K562 (cell line): ENCODE results near the gene MED13L. TPM values are rescaled to one million over a fixed set of nuclear protein-coding genes. Genes with fewer than 3 reads are reported as not detected.

Experiments
- FOSL1 ChIP-seq: fragments of 200-800 bp; sonication (Bioruptor generic); conservative IDR thresholded peaks from 2 replicates; pipeline ENCODE4 v1.6.1; 2016; ENCODE audit warnings: missing genetic modification characterization, missing compliant biosample characterization
- GABPB2 ChIP-seq: fragments of 250-450 bp; sonication (Bioruptor Pico); conservative IDR thresholded peaks from 2 replicates; pipeline ENCODE4 v1.5.1; 2021; ENCODE audit warnings: mild to moderate bottlenecking
- MAFF ChIP-seq: IDR thresholded peaks from 2 replicates; pipeline ENCODE4 v1.6.1; 2012; ENCODE audit warnings: low read length, improper control_type of control experiment
- NFATC3 ChIP-seq: fragments of 450-650 bp; IDR thresholded peaks from 2 replicates; pipeline ENCODE4 v1.6.1; 2017; ENCODE audit warnings: mild to moderate bottlenecking
- PHF8 ChIP-seq: fragments of 200-600 bp; sonication (generic); IDR thresholded peaks from 2 replicates; pipeline ENCODE4 v1.6.1; 2012; ENCODE audit warnings: mixed run types, mild to moderate bottlenecking, inconsistent platforms, low read length, moderate library complexity, borderline replicate concordance
- POLR2H ChIP-seq: IDR thresholded peaks from 2 replicates; pipeline ENCODE4 v1.6.1; 2016; ENCODE audit warnings: missing genetic modification characterization, low read depth, mild to moderate bottlenecking, control low read depth, missing compliant biosample characterization, moderate library complexity
- PURB ChIP-seq: sonication (generic); formaldehyde crosslinking; IDR thresholded peaks from 2 replicates; pipeline ENCODE4 v1.9.0; 2021; ENCODE audit warnings: low read depth, mild to moderate bottlenecking, missing genetic modification reagents
- RBM17 ChIP-seq: fragments of 200-400 bp; formaldehyde crosslinking; IDR thresholded peaks from 2 replicates; pipeline ENCODE4 v1.6.1; 2017; ENCODE audit warnings: low read depth, mild to moderate bottlenecking, low read length, borderline replicate concordance
- RHOXF2B ChIP-seq: fragments of 250-450 bp; sonication (Bioruptor Pico); conservative IDR thresholded peaks from 2 replicates; pipeline ENCODE4 v1.5.1; 2021
- SMAD3 ChIP-seq: fragments of 450-650 bp; formaldehyde crosslinking; conservative IDR thresholded peaks from 2 replicates; pipeline ENCODE4 v1.4.0; 2020; ENCODE audit warnings: mild to moderate bottlenecking
- TAF15 ChIP-seq: fragments of 200-400 bp; formaldehyde crosslinking; IDR thresholded peaks from 2 replicates; pipeline ENCODE4 v1.6.1; 2017; ENCODE audit warnings: mild to moderate bottlenecking, low read depth, low read length, moderate library complexity
- UBTF ChIP-seq, 2 experiments: IDR thresholded peaks; 2 replicates each; pipeline ENCODE4 v1.6.1; 2012; ENCODE audit warnings: improper control_type of control experiment in 2 of 2, low read depth in 2 of 2, low read length in 2 of 2, borderline replicate concordance in 1 of 2
- ZNF224 ChIP-seq: sonication (generic); formaldehyde crosslinking; IDR thresholded peaks from 2 replicates; pipeline ENCODE4 v1.8.0; 2022; ENCODE audit warnings: mild to moderate bottlenecking, missing genetic modification reagents
- ZNF277 ChIP-seq: fragments of 250-450 bp; sonication (Bioruptor Pico); IDR thresholded peaks from 2 replicates; pipeline ENCODE4 v1.8.0; 2022; ENCODE audit warnings: inconsistent platforms, mild to moderate bottlenecking, moderate library complexity, borderline replicate concordance
- ZNF644 ChIP-seq: fragments of 200-800 bp; sonication (Bioruptor generic); IDR thresholded peaks from 2 replicates; pipeline ENCODE4 v1.6.1; 2016; ENCODE audit warnings: low read depth, missing genetic modification characterization, missing compliant biosample characterization
- ZNF668 ChIP-seq: fragments of 250-450 bp; sonication (Bioruptor Pico); IDR thresholded peaks from 2 replicates; pipeline ENCODE4 v1.8.0; 2022; ENCODE audit warnings: mild to moderate bottlenecking, inconsistent platforms
- ZNF695 ChIP-seq: fragments of 450-650 bp; formaldehyde crosslinking; IDR thresholded peaks from 2 replicates; pipeline ENCODE4 v1.4.0; 2020; ENCODE audit warnings: mild to moderate bottlenecking, moderate library complexity
- ZNF79 ChIP-seq: fragments of 250-450 bp; sonication (Bioruptor Pico); IDR thresholded peaks from 2 replicates; pipeline ENCODE4 v1.4.0; 2020; ENCODE audit warnings: low read depth, mild to moderate bottlenecking, moderate library complexity
- polyA plus RNA-seq, 8 experiments: library from polyadenylated mRNA; depleted of rRNA in 4 of 8; stranded (reverse) in 5 of 8; unstranded in 3 of 8; fragments of >200 nt; fragmentation: Nextera tagmentation in 2 of 8; fragmentation: Illumina TruSeq in 1 of 8; extraction: Ambion mirVana in 2 of 8; extraction: Trizol in 1 of 8; gene quantifications; 2 replicates each; pipeline versions ENCODE4 v1.2.1 to v1.2.3, GENCODE V29; 2011 to 2014; ENCODE audit warnings: inconsistent platforms in 1 of 8, missing spikeins in 1 of 8
- total RNA-seq, 7 experiments: library from RNA; depleted of rRNA in 6 of 7; stranded (reverse); fragments of >200 nt in 6 of 7; fragmentation: Illumina TruSeq in 2 of 7; extraction: Trizol in 2 of 7; gene quantifications; 2 replicates each; pipeline versions ENCODE4 v1.2.1 to v1.2.3, GENCODE V29; 2011 to 2021; ENCODE audit warnings: low replicate concordance in 1 of 7
- TF ChIP-seq, protein P1 (sequence below), 3 experiments: fragments of 200-800 bp in 1 of 3; sonication (Bioruptor generic) in 1 of 3; sonication (generic) in 1 of 3; formaldehyde crosslinking in 1 of 3; IDR thresholded peaks; 2 replicates each; pipeline versions ENCODE4 v1.6.1 to v1.8.0; 2016 to 2022; ENCODE audit warnings: mild to moderate bottlenecking in 2 of 3, missing compliant biosample characterization in 2 of 3, missing genetic modification characterization in 2 of 3, missing genetic modification reagents in 1 of 3
- TF ChIP-seq, protein P2 (sequence below): fragments of 450-650 bp; IDR thresholded peaks from 2 replicates; pipeline ENCODE4 v1.6.1; 2018; ENCODE audit warnings: mild to moderate bottlenecking, low read depth; ENCODE audit not compliant: partially characterized antibody
- TF ChIP-seq, protein P3 (sequence below): sonication (generic); formaldehyde crosslinking; IDR thresholded peaks from 2 replicates; pipeline ENCODE4 v1.8.1; 2023; ENCODE audit warnings: mild to moderate bottlenecking, missing genetic modification reagents

The MED13L gene
- total and polyA plus RNA-seq, 9 of the 15 experiments (the other 6 are each of a cell fraction or from before 2014, with no cell fraction given): 13.4 to 90.3 (median 36.9) TPM

DNA sequence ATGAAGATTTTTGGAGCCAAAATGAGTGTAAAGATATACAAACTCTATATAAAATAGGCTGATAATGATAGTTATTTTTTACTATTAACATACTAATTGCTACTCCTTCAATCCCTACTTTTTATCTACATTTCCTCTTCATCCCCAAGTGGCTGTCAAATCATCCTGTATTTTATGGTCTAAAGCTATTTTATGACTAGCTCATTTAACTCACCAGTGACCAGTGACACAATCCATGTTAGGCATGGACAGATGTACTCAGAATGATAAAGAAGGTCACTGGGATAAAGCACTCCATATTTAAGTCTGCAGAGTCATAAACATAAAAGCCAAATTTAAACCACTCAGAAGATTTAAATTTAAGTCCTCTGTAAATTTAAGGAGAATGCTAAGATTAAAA, 183.0 kb downstream of the MED13L start (continued):
- TF ChIP-seq, protein P1, sequence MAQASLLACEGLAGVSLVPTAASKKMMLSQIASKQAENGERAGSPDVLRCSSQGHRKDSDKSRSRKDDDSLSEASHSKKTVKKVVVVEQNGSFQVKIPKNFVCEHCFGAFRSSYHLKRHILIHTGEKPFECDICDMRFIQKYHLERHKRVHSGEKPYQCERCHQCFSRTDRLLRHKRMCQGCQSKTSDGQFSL (CRISPR knock-in tag; IDR thresholded peaks at IDR 0.05): no peak
- TF ChIP-seq, protein P1 (tag; IDR thresholded peaks at IDR 0.05): no peak
- TF ChIP-seq GABPB2 (CRISPR knock-in tag): no peak
- TF ChIP-seq UBTF (IDR thresholded peaks at IDR 0.05; ENCODE audit: borderline replicate concordance in 1 of 2, low read depth in 2 of 2, low read length in 2 of 2): no peak
- no peak for TF ChIP-seq TAF15
- TF ChIP-seq, protein P2, sequence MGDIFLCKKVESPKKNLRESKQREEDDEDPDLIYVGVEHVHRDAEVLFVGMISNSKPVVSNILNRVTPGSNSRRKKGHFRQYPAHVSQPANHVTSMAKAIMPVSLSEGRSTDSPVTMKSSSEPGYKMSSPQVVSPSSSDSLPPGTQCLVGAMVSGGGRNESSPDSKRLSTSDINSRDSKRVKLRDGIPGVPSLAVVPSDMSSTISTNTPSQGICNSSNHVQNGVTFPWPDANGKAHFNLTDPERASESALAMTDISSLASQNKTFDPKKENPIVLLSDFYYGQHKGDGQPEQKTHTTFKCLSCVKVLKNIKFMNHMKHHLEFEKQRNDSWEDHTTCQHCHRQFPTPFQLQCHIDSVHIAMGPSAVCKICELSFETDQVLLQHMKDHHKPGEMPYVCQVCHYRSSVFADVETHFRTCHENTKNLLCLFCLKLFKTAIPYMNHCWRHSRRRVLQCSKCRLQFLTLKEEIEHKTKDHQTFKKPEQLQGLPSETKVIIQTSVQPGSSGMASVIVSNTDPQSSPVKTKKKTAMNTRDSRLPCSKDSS: no peak
- TF ChIP-seq ZNF79: no peak
- no peak for TF ChIP-seq ZNF224 (CRISPR knock-in tag)
- TF ChIP-seq NFATC3: no peak
- no peak for TF ChIP-seq SMAD3 (CRISPR knock-in tag)
- no peak for TF ChIP-seq PHF8
- no peak for TF ChIP-seq RBM17
- no peak for TF ChIP-seq ZNF695 (CRISPR knock-in tag)
- TF ChIP-seq, protein P3, sequence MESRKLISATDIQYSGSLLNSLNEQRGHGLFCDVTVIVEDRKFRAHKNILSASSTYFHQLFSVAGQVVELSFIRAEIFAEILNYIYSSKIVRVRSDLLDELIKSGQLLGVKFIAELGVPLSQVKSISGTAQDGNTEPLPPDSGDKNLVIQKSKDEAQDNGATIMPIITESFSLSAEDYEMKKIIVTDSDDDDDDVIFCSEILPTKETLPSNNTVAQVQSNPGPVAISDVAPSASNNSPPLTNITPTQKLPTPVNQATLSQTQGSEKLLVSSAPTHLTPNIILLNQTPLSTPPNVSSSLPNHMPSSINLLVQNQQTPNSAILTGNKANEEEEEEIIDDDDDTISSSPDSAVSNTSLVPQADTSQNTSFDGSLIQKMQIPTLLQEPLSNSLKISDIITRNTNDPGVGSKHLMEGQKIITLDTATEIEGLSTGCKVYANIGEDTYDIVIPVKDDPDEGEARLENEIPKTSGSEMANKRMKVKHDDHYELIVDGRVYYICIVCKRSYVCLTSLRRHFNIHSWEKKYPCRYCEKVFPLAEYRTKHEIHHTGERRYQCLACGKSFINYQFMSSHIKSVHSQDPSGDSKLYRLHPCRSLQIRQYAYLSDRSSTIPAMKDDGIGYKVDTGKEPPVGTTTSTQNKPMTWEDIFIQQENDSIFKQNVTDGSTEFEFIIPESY (CRISPR knock-in tag): no peak
- TF ChIP-seq ZNF277 (CRISPR knock-in tag): no peak
- TF ChIP-seq FOSL1 (tag): no peak
- no peak for TF ChIP-seq POLR2H (tag)
- TF ChIP-seq ZNF644 (tag): no peak
- TF ChIP-seq ZNF668 (CRISPR knock-in tag): no peak
- TF ChIP-seq PURB (CRISPR knock-in tag): no peak
- no peak for TF ChIP-seq MAFF
- TF ChIP-seq RHOXF2B (CRISPR knock-in tag): no peak
